GM12801 (cell line): ENCODE measurements around the gene CYTL1.

Experiments
- CTCF ChIP-seq: IDR thresholded peaks from one replicate; pipeline ENCODE4 v1.5.1; 2011; ENCODE audit warnings: control low read depth; ENCODE audit not compliant: insufficient read length; ENCODE audit errors: extremely low read depth

Gene CYTL1

GRCh38 chr4:5040856-5041620 lies 21.8 kb upstream of the CYTL1 start:
- no peak for TF ChIP-seq CTCF

GRCh38 chr4:5039800-5040199 lies 20.5 kb upstream of the CYTL1 start:
- TF ChIP-seq CTCF, result no peak

GRCh38 chr4:5037553-5038551 lies 18.6 kb upstream of the CYTL1 start:
- no peak for TF ChIP-seq CTCF

- no peak for TF ChIP-seq CTCF
These were observed 17.0 kb upstream of the CYTL1 start for GRCh38 chr4:5036239-5036638.

- TF ChIP-seq CTCF, result no peak
These were observed 14.9 kb upstream of the CYTL1 start for GRCh38 chr4:5034206-5034605.

GRCh38 chr4:5033281-5033841 lies 14.1 kb upstream of the CYTL1 start:
- no peak for TF ChIP-seq CTCF

GRCh38 chr4:5032813-5033212 lies 13.6 kb upstream of the CYTL1 start:
- no peak for TF ChIP-seq CTCF
